Upper lobe of left lung (tissue), 6 donors: ENCODE data around the gene PAEP. TPM values are rescaled to one million over a fixed set of nuclear protein-coding genes. Genes with fewer than 3 reads are reported as not detected.

Source experiments
- ATAC-seq, 2 donors: fragments of 200-7000 bp; cut with Tn5 transposase; one replicate each; pipeline ENCODE4 v1.9.1; 2022; ENCODE audit warnings: mild to moderate bottlenecking in 2 of 2, moderate library complexity in 2 of 2; ENCODE audit not compliant: low FRiP score in 2 of 2
- DNase-seq, 2 donors: peaks; one replicate each; pipeline ENCODE4 v3.0.0-alpha.2; 2019 to 2020
- H3K27ac ChIP-seq, 4 donors: fragments of 200-600 bp; sonication (generic); one replicate each; pipeline ENCODE4 v1.5.1; 2016 to 2019
- H3K27me3 ChIP-seq, 4 donors: fragments of 200-600 bp; sonication (generic); one replicate each; pipeline ENCODE4 v1.5.1; 2017 to 2019
- H3K36me3 ChIP-seq, 4 donors: fragments of 200-600 bp; sonication (generic); one replicate each; pipeline ENCODE4 v1.5.1; 2016 to 2019
- H3K4me1 ChIP-seq, 4 donors: fragments of 200-600 bp; sonication (generic); one replicate each; pipeline ENCODE4 v1.5.1; 2018 to 2019
- H3K4me3 ChIP-seq, 4 donors: fragments of 200-600 bp; sonication (generic); one replicate each; pipeline ENCODE4 v1.5.1; 2017 to 2019; ENCODE audit warnings: mild to moderate bottlenecking in 2 of 4, moderate library complexity in 1 of 4
- H3K9me3 ChIP-seq, 4 donors: fragments of 200-600 bp; sonication (generic); one replicate each; pipeline ENCODE4 v1.5.1; 2018 to 2019
- CTCF ChIP-seq, 6 experiments: fragments of 450-650 bp in 4 of 6; fragments of 200-600 bp in 2 of 6; sonication (generic) in 2 of 6; IDR thresholded peaks; one replicate each; pipeline ENCODE4 v1.5.1; 2016 to 2019; ENCODE audit warnings: antibody characterized with exemption in 6 of 6
- EP300 ChIP-seq, 4 donors: sonication (generic); formaldehyde crosslinking; IDR thresholded peaks; one replicate each; pipeline ENCODE4 v1.5.1; 2017; ENCODE audit warnings: antibody characterized with exemption in 4 of 4, control low read depth in 2 of 4
- POLR2A ChIP-seq, 4 donors: fragments of 450-650 bp; IDR thresholded peaks; one replicate each; pipeline ENCODE4 v1.5.1; 2016 to 2017; ENCODE audit warnings: antibody characterized with exemption in 4 of 4, mild to moderate bottlenecking in 2 of 4
- POLR2AphosphoS5 ChIP-seq, 2 donors: sonication (generic); formaldehyde crosslinking; IDR thresholded peaks; one replicate each; pipeline ENCODE4 v1.5.1; 2017; ENCODE audit warnings: antibody characterized with exemption in 2 of 2
- WGBS, 2 donors: methylation state at CpG; one replicate each; pipeline ENCODE4 v1.1.5; 2017 to 2018; 5-methylcytosine and 5-hydroxymethylcytosine counted together
- total RNA-seq, 6 donors: library from RNA; depleted of rRNA in 4 of 6; stranded (reverse); fragments of >200 nt in 4 of 6; gene quantifications; one replicate each; pipeline versions ENCODE4 v1.1.0 to v1.2.1, GENCODE V29; 2016 to 2021
- donor health status: DM: no; HTN: no; CAD: no; lungs with moderate emphysema.
- donor health status: DM: no; HTN: yes; CAD: no; lungs with severe emphysema.

Gene PAEP
- total RNA-seq, 6 donors from 2014 or later, result 6.3 TPM; not detected in 5

DNA sequence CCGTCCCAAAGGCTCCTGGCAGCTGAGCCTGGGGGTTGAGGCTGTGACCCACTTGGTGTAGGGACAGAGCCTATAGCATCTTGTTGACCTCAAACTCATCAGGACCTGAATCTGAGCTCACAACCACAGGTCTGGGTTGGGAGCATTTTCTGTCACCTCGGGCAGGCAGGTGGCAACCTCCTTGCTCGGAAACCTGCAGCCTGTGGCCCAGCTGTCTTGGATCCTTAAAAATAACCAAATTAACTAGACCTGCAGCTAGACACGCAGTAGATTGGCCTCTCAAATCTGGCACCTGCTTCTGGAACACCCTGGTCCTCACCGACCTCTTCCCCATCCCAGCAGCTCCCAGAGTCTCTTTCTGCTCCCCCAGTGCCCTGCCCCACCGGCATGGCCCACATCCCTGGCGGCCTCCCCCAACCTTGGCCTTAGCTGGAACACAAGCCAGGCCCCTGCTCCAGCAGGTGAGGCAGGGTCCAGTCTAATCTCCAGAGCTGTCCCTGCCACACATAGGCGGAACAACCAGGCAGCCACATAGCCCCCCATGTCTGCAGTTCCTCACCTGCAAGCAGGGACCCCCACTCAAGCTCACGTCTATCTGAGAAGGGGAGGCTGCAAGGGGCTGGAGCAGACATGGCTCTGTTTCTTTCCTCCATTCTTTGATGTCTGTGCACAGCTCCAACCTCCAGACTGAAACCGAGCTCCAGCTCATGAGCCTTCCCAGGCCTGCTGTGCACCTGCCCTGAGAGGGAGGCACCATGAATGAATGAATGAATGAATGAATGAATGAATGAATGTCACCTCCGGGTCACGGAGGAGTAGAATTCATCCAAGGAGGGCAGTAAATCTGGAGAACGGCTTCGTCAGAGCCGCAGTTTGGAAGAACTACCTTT lies 28.3 kb downstream of the PAEP start:
- WGBS, 2 donors, result 74 to 79% methylated on average over 12 to 15 of the region's 15 CpGs
- DNase-seq, result no peak

DNA sequence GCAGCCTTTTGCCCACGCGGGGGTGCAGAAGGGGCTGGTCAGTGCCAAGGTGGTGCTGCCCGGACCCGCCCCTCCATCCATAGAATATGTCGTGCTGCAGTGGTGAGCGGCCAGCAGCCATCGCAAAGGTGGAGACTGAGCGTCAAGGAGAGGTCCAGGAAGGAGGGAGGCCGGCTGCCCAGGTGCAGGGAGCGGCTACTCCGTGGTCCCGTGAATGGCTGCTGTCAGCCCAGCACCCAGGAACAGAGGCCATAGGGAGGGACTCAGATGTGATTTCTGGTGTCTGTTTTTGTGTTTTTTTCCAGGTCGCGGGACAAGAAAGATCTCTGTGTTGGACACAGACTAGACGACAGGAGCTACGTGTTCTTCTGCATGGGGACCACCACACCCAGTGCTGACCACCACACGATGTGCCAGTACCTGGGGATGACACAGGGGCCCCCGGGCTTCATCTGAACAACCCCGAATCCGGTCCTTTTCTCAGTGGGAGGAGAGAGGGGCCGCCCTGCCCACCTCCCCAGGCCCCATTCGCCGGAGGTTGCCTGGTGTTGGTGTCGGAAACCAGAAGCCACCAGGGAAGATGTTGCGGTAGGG lies 29.0 kb downstream of the PAEP start:
- Histone ChIP-seq H3K9me3 (no peaks in the 10 kb centered on the region), H3K27ac (no peak overlapping the region), H3K4me3 (no peak overlapping the region), H3K27me3 (no peaks in the 10 kb centered on the region), H3K4me1 (peaks cover 0 to 3% (median 0%) of the 10 kb centered on the region in 4 donors), H3K36me3 (no peaks in the 10 kb centered on the region)
- no peak for ATAC-seq
- WGBS, 2 donors, result 76 to 82% methylated on average over 25 of the region's 25 CpGs
- peak in 1 of 2 donors; percentile 51 for DNase-seq
- TF ChIP-seq EP300 (IDR thresholded peaks at IDR 0.05) (no peak), CTCF (IDR thresholded peaks at IDR 0.05) (no peak)

More for the DNA sequence above, 28.3 kb downstream of the PAEP start:
- Histone ChIP-seq H3K27me3 (no peaks in the 10 kb centered on the region), H3K36me3 (no peaks in the 10 kb centered on the region), H3K27ac (no peak overlapping the region), H3K9me3 (no peaks in the 10 kb centered on the region), H3K4me3 (no peak overlapping the region), H3K4me1 (peaks cover 0 to 3% (median 0%) of the 10 kb centered on the region in 4 donors)
- TF ChIP-seq POLR2AphosphoS5 (IDR thresholded peaks at IDR 0.05) (no peak), POLR2A (IDR thresholded peaks at IDR 0.05) (no peak), CTCF (IDR thresholded peaks at IDR 0.05) (no peak), EP300 (IDR thresholded peaks at IDR 0.05) (no peak)
- no peak for ATAC-seq

DNA sequence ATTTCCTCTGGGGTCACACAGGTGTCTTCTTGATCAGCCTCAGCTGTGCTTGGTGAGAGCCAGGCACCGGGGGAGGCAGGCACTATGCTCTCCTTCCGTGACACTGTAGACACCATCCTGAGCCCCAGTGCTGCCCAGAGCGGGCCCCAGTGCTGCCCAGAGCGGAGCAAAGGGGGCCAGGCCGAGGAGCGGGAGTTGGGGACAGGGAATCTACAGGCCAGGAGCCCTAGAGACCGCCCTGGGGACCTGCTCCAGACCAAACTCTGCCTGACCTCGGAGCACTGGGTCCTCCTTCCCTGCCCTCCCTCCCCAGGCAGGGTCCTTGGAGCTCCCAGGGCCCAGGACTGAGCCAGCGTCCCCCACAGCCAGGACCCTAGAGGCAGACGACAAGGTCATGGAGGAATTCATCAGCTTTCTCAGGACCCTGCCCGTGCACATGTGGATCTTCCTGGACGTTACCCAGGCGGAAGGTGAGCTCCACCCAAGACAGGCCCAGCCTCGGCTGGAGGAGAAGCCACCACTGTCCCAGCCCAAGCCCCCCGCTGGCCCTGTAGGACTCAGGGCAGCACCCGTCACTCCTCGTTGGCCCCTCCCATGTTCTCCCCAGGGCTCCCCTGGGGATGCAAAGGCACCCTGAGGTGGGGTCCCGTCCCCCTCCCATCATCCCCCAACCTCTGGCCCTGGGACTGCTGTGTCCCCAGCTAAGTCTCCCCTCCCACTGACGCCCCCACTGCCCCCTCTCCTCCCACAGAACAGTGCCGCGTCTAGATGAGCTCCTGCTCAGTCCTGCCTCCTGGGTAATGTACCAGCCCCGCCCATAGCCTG lies 30.2 kb downstream of the PAEP start:
- TF ChIP-seq POLR2A (IDR thresholded peaks at IDR 0.05) (no peak), EP300 (IDR thresholded peaks at IDR 0.05) (no peak), CTCF (IDR thresholded peaks at IDR 0.05) (no peak), POLR2AphosphoS5 (IDR thresholded peaks at IDR 0.05) (no peak)
- no peaks in the 10 kb centered on the region for H3K27me3 ChIP-seq
- DNase-seq (peak; percentile 17 to 42), ATAC-seq (peak; percentile 14 to 32)
- H3K36me3 ChIP-seq, result no peaks in the 10 kb centered on the region
- no peak overlapping the region for H3K27ac ChIP-seq
- no peak overlapping the region for H3K4me3 ChIP-seq
- H3K4me1 ChIP-seq, result peaks cover 0 to 3% (median 0%) of the 10 kb centered on the region in 4 donors
- WGBS, 2 donors, result 75 to 79% methylated on average over 8 to 22 of the region's 22 CpGs
- H3K9me3 ChIP-seq, result no peaks in the 10 kb centered on the region

GRCh38 chr9:135592331-135592590 lies 30.7 kb downstream of the PAEP start:
- no peaks in the 10 kb centered on the region for H3K36me3 ChIP-seq
- peak; percentile 8 to 14 for DNase-seq
- 75 to 82% methylated on average over 3 to 5 of the region's 5 CpGs for WGBS, 2 donors
- no peaks in the 10 kb centered on the region for H3K27me3 ChIP-seq
- no peaks in the 10 kb centered on the region for H3K9me3 ChIP-seq
- peaks cover 0 to 3% (median 0%) of the 10 kb centered on the region in 4 donors for H3K4me1 ChIP-seq
- H3K27ac ChIP-seq, result no peak overlapping the region
- no peak for TF ChIP-seq POLR2A (IDR thresholded peaks at IDR 0.05)
- TF ChIP-seq CTCF (IDR thresholded peaks at IDR 0.05), result no peak
- no peak for TF ChIP-seq EP300 (IDR thresholded peaks at IDR 0.05)
- no peak for TF ChIP-seq POLR2AphosphoS5 (IDR thresholded peaks at IDR 0.05)
- ATAC-seq, result no peak
- H3K4me3 ChIP-seq, result no peak overlapping the region
